Renal pelvis (tissue), 4 donors: Measurements from ENCODE around the gene HS3ST5. TPM values are rescaled to one million over a fixed set of nuclear protein-coding genes. Genes with fewer than 3 reads are reported as not detected.

Experiments used
- DNase-seq: peaks from one replicate; pipeline ENCODE4 v3.0.0-alpha.2; 2013
- polyA plus RNA-seq, 3 donors: library from polyadenylated mRNA; unstranded; fragments of 120-200 nt; gene quantifications; one replicate each; pipeline ENCODE4 v1.2.1, GENCODE V29; 2013; ENCODE audit not compliant: insufficient read length in 3 of 3

Gene HS3ST5
- polyA plus RNA-seq, 3 donors = 0.63 to 1.1 (median 0.96) TPM

DNA sequence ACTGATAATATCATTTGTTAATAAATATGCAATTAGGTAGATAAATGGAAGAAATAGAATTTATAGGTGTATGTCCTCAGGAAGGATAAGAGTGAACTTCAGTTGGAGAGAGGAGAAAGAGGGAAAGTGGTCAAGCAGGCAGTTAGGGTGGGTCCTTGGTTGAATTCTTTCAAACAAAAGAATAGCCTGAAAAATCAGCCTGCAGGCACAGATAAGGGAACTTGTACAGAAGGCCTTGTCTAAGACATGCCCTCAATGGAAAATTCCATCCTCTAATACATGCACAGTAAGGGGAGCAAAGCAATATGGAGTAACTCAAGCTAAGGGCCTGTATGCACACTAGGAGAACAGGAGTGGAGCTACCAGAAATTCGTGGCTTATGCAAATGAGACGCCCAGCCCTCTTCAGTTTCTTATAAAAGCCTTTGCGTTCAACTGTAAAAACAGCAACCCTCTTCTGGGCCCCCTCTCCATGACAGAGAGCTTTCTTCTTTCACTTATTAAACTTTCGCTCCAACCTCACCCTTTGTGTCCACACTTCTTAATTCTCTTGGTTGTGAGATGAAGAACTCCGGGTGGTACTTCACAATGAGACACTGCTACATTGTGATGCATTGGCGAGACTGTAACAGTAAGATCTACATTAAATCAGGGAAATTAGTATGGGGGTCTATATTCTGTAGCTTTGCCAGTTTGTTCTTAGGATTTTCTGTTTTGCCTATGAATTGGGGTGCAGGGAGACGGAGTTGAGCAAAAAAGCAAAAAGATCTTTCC, 147.0 kb downstream of the HS3ST5 start:
- no peak for DNase-seq

DNA sequence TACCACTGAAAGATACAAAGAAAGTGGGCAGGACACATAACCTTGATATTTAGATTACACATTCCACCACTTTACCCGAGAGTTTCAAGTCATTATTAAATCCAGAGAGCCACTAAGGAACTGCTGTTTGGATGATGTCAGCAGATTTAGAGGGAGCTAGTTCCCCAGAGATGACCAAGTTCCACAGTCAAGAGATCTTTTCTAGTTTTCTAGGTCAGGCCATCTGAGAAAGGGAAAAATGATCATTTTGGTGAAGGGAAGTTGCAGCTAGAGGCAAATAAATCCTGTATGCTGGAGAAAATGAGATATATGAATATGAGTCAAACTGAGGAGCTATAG, 147.8 kb downstream of the HS3ST5 start:
- DNase-seq = no peak

DNA sequence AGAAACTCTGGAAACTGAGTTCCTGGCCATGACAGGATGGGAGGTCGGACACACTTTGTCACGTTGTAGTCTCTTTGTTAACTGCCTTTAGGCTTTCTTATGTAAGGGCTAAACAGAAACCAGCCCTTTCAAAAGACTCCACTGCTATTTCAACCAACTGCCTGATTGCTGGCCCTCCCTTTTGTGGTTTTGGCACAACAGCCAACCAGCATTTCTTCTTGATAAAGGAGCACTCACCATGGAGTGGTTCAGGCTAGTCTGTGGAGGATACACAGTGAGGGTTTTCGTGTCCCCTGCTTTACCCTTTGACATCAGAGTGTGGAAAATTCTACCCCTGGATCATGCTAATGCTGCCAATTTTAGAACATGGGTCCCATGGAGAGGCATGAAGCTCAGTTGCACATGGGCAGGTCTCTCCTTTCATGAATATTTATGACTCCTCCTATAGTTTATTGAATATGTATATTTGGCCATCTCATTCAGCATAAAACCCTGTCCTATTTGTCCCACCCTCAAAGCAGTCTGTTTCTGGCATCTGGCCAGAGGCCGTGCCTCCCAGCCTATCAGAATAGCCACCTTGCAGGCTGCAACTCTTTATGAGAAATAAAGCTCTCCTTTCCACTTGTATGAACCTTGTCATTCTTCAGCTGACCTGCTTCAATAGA, 148.3 kb downstream of the HS3ST5 start:
- DNase-seq = no peak

DNA sequence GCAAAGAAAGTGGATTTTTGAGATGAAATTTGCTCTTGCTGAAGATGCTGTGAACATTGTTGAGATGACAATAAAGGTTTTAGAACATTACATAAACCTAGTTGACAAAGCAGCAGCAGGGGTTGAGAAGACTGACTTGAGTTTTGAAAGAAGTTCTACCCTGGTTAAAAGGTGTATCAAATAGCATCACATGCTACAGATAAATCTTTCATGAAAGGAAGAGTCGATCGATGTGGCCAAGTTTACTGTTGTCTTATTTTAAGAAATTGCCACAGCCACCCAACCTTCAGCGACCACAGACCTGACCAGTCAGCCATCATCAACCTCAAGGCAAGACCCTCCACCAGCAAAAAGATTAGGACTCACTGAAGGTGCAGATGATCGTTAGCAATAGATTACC, 155.3 kb downstream of the HS3ST5 start:
- DNase-seq = no peak

DNA sequence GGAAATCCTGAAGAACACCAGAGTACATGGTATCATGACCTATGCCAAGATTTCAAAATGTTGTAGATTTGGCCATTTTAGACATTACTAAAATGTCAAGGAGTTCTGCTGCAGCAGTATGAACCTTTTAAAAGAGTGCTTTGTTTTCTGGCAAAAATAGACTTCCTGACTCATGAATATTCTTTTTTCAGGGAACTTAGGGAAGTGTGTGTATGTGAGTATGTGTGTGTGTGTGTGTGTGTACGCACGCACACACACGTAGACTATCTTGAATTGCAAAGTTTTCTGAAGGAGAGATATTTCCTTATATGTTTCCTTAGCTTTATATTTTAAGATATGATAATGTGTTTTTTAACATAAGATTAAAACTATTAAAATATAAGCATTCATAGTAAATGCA, 161.2 kb downstream of the HS3ST5 start:
- DNase-seq = no peak

DNA sequence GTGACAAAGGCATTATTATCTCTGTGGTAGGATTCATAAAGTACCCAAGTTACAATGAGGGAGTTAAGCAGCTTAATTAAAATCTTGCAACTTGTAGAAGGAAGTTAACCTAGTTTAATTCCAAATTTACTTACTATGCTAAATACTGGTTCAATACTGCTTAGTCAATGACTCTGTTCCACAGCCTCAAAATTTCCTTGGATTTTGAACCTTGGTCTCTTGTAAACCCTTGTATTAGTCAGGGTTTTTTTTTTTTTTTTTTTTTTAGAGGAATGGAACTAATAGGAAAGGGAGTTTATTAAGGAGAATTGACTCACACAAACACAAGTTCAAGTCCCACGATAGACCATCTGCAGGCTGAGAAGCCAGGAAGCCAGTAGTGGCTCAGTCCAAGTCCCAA, 163.4 kb downstream of the HS3ST5 start:
- DNase-seq = no peak

DNA sequence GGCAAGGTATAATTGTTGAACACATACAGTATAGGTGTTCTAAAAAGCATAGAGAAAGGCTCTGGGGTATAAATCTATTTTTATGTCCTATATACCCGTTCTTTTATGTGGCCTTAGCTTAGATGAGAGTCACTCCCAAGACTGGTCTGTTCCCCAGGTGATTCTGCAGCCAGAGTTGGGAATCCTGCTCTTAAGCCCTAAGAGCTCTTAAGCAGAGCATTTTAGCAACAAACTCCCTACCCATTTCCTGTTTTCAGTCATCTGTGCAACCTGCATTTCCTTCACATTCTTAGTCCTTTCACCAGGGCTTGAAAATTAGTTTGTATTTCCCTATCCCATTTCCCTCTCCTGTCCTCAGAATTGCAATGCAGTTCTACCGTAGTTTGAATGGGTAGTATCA, 166.1 kb downstream of the HS3ST5 start:
- no peak for DNase-seq

DNA sequence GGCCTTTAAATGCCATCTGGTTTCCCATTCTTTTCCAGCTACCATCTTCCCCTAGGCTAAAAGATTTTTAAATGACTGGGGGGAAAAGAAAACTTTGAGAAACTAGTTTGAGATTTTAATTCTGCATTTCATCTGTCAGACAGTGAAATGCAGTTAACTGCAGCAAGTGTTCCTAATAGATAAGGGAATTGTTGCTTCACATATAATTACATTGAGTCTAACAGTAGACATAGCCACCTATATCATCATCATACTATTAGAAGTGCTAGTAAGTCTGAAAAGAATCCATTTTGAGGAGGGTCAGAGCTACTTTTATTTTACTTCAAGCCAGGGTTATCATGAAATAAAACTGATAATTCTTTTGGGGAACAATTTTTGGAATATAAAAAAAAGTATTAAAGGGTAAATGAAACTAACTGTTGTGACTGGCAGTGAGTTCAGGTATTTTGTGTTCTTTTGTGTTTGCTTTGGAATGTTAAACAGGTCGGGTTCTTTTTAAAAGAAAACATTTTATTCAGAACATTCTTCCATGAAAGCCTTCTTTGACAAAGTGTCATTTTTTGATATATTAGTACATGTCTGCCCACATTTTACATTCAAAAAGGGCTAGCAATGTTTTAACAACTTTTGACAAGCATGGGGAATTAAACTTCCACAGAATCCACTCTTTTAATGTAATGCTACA, 170.1 kb downstream of the HS3ST5 start:
- DNase-seq = no peak

DNA sequence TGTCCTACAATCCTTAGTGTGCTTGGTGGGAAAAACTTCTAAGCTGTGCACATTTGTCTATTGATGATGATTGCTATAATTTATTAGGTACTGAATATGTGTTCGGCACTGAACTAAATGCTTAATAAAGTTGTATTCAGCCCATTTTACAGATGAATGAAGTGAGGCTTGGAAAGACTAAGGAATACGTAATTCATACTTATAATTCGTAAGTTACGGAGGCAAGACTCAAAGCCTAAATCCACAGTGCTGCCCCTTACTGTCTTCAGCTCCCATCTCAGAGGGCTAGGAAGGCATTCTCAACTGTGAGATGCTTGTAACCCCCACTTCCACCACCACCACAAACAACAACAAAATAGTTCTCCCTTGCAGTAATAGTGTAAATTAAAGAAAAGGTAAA, 171.3 kb downstream of the HS3ST5 start:
- DNase-seq = no peak

DNA sequence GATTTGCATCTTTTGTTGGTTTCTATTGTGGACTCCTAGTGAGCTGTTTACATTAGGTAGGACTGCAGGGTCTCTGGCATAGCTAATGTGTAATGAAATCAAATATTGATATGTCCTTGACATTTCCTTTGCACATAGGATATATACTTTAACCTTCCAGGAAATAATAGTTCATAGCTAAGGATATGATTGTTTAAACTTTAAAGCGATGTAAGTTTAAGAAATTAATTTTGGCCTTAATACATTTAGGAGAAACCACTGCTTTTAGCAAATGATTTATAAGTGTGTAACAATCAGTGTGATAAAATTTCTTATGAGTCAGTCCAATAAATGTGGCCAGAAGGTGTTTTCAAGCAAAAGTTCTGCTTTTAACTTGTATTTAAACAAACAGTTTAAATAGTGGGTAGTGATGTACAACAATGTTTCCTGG, 171.8 kb downstream of the HS3ST5 start:
- no peak for DNase-seq

DNA sequence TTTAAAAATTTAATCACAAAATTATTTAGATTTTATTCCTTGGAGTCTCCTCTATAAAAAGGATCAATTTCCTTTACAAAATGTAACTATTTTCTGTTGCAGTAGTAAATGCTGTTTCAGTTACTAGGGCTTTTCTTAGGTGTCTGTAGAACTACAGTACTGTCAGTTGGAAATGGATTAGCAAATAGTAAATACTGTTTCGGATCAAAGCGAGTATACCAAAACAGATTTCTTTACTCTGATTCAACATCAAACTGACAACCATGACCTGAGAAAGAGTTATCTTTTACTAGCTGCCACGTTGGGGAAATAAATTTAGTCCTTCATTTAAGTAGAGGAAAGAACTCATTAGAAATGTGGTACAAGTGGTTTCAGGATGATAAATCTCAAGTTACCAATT, 172.5 kb downstream of the HS3ST5 start:
- peak; percentile 15 for DNase-seq

DNA sequence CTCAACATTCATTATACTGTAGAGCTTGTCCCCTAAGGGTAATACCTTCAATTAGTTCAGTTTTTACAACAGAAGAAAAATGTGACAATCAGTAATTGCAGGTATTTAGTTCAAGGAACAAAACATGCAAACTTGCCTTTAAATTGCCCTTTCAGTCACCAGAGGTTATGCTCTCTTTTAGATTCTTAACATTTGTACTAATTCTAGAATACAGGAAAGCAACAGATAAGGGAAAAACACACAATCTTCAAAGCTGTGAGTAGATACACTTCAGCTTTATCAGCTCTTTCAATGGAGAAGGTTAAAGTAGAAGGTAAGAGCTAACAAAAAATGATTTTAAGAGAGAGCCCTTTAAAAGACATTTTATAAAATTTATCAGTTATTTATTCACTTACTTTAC, 173.1 kb downstream of the HS3ST5 start:
- DNase-seq = no peak

DNA sequence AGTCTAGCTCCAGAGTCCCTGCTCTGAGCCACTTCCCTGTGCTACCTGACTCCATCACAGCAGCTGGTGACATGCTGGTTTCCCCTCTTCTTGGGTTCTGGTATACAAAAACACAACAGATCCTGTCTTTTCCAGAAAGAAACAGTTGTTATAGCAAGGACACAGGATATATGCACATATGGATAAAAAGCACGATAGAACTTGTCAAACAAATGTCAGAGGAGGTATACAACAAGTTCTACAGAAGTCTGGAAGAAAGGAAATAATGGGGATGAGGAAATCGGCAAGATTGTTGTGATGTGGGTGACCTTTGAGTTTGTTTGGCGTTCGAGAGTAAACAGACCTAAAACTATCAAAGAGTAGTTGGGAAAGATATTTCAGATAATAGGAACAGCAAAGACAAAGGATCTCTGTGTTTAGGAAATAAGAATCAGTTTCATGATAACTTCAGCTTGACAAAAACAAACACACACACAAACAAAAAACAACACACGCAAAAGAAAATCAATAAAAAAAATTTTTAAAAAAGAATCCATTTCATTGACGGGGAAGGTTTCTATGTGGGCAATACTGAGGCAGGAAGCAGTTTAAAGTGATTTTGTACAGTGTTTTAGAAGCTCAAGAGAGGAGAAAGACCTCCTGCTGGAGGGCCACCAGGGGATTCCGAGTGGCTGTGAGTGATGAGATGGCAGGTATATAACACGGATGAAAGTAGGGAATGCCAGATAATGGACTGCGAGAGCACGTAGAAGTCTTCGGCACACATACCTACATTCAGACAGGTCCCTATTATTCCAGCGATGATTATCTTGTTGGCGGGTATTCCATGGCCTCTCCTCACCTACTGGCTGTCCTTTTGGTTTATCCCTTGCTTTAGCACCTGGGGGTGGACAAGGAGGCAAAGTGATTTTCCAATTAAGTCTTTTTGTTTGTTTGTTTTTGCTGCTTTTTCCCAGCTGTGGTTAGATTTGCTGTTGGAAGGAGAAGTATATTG, 174.9 kb downstream of the HS3ST5 start:
- no peak for DNase-seq

DNA sequence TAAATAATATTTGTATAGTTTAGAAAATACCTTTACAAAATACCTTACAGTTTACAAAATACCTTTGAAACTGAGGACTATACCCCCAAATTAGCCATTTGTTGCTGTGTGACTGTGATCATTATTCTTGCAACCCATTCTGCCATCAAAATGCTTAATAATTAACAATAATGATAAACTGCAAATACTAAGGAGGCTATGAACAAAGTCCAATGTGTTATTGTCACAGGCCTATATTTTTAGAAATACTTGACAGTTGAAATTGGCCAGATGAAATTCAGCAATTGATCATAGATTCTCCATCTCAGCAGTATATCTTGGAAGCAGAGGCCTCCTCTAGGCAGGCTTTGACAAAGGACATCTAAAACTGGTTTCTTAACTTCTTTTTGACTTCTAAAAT, 178.6 kb downstream of the HS3ST5 start:
- DNase-seq = no peak

DNA sequence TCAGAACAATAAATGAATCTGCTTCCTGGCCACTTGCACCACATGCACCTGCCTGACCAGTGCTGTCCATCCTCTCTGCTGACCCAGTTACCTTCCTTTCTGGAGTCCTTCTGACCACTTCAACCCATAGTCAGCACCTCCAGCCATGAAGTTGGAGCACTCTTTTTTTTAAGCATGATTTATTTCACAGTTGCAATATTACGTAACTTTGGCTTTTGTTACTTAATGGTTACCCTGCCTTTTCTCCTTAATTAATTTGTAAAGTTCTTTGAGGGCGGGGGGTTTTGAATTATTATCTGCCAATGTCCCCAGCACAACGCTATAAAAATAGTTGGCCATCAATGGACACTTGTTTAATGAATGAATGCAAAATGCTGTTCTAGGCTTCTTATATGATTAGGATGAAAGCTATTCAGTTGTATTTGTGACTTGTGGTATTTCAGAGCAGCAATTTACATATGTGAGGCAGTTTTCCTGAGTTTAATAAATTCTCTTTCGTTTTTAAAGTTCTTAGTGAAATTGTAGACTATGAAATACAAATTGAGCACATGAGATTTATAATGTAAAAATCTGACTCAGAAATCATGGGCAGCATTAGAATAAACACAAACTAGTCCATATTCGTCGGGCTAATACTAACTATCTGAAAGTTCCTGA, 180.0 kb downstream of the HS3ST5 start:
- DNase-seq = no peak

DNA sequence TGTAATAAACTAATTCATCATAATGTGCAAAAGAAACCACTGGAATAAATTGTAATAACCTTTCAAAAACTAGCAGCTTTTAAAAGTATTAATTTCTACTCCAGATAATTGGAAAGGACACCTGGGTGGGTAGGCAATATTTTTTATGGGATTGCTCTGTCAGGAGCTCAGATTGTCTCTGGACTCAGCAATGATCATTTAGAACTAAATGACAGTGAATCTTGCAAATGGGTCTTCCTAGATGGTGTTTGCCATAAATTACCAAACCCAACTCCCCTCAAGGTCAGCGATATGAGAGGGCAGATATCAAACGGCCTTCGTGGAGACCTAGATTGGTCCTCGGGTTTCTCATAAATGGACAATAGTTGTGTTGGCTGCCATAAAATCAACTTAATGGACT, 181.9 kb downstream of the HS3ST5 start:
- no peak for DNase-seq

DNA sequence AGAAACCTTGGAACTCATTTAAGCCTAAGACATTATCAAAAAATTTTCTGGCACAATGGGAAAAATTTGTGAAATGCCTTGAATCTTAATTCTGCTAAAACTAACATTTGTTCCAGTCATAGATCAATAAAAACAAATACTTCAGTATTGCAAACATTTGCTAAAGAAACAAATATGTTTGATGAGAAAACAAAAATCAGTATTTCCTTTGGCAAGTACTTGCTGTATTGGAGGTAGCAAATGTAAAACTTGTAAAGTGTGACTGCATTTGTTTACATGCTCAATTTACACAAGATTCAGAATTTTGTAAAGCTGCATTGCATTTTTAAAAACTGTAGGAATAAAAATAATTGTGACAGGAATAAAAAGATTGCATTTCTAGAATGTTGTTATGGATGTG, 183.1 kb downstream of the HS3ST5 start:
- no peak for DNase-seq

DNA sequence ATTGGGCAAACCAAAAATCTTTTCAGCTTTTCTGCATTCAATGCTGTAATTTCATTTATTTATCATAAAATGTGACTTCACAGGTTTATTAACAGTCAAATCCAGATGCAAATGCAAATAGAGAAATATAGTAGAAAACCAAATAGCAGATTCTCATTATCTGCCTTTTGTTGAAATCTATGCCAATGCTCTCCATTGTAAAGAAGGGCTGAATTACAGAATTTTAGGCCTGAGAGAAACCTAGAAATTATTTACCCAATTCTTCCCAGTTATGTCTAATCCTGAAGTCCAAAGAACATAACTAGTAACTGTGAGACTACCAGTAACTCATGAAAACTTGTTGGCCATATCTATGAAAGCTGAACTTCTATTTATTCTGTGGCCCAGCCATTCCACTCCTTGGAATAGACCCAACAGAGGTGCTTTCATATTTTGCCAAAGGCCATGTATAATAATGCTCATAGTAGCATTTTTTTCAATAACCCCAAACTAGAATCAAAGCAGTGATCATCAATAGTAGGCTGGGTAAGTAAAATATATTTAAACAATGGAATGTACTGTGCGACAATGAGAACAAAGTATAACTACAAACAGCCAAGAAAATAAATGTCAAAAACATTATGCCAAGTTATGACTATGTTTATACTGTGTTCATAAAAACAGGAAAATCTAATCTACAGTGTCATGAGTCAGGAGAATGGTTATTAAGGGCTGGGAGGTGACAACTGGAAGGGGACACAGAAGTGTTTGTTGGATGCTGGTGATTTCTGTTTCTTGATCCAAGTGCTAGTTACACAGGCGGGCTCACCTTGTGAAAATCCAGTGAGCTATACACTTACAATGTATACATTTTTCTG, 183.8 kb downstream of the HS3ST5 start:
- no peak for DNase-seq

DNA sequence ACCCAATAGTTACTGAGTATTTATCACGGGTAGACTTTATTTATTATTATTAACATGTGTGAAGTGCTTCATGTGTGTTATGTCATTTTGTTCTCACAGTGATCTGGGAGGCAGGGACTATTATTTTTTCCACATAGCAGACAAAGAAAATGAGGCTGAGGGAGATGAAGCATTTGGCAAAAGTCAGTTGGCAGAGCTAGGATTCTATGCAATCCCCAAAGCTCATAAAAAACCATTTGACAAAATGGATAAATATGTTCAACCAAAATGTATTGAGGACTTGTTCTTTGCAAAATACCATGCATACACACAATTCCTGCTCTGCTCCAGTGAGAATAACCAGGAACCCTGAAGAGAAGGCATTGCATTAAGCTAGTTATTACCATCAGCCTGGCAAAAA, 184.4 kb downstream of the HS3ST5 start:
- DNase-seq = no peak

DNA sequence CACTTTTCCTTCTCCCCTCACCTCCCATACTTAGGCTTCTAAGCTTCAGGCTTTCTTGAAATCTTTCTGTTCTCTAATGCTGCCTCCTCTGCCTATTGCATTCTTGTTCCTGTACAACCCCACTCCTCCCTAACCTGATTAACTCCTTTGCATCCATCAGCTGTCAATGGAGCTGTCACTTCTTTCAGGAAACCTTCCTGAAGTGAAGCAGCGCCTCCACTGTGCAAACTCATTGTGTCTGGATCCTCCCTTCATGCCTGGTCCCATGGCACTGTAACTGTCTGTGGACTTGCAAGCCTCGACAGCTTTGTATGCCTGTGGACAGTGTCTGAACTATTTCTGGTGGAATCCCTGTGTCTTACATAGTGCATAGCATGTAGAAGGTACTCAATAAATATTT, 185.0 kb downstream of the HS3ST5 start:
- DNase-seq = no peak

DNA sequence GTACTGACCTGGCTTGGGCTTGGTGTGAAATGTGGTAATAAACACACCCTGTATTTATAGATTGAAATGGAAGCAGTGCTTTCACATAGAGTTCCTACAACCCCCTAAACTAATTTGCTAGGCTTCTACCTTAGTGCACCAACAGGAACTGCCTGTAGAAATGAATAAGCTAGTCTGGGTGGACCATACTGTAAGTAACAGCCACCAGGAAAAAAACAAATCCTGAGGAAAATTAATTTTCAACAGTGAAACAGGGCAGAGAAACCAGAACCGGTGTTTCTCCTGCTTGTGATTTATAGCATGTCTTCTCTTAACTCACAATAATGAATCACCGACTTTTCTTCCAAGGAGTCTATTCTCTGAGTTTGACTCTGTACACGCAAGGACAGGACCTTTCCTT, 187.1 kb downstream of the HS3ST5 start:
- DNase-seq = no peak
